Endothelial cell of umbilical vein (primary cell): ENCODE data around the gene EXOC6B. TPM values are rescaled to one million over a fixed set of nuclear protein-coding genes. Genes with fewer than 3 reads are reported as not detected.

Experiments used
- BruUV-seq: library from RNA; stranded (reverse); fragments of 400-500 nt; replicated peaks from 2 replicates; lab custom pipeline; 2021; lab: Mats Ljungman, UMichigan
- CTCF ChIA-PET: fragments of 300-600, 350-600 bp; sonication (Branson Sonifier 250); formaldehyde crosslinking; loops from one replicate; lab custom pipeline; 2021; ENCODE audit warnings: antibody characterized with exemption, inconsistent platforms; lab: Charles Lee
- POLR2A ChIA-PET: fragments of 300-600, 350-600 bp; sonication (Branson Sonifier 250); formaldehyde crosslinking; loops from one replicate; lab custom pipeline; 2021; ENCODE audit warnings: antibody characterized with exemption, inconsistent platforms; lab: Charles Lee
- DNase-seq: peaks from one replicate; pipeline ENCODE4 v3.0.0-alpha.2; 2011; ENCODE audit warnings: low read depth, low spot score
- FAIRE-seq: peaks from 2 replicates; lab custom pipeline; 2011; peaks lifted over from hg19 to GRCh38; lab: Jason Lieb, UNC
- H2AFZ ChIP-seq: 2 replicates; pipeline ENCODE4 v1.6.0; 2012; ENCODE audit warnings: low read depth, low read length, control low read depth, inconsistent platforms
- H3K27ac ChIP-seq: 2 replicates; pipeline ENCODE4 v1.5.1; 2011; ENCODE audit warnings: low read depth, mild to moderate bottlenecking, control low read depth, low read length, moderate library complexity; ENCODE audit not compliant: insufficient read depth
- H3K27me3 ChIP-seq, 2 experiments: 2 replicates each; pipeline versions ENCODE4 v1.6.0 to v1.6.1; 2011; ENCODE audit warnings: low read length in 2 of 2, mixed read lengths in 1 of 2; ENCODE audit not compliant: control insufficient read depth in 2 of 2, insufficient read depth in 2 of 2
- H3K36me3 ChIP-seq, 2 experiments: 2 replicates in 1 of 2; 3 replicates in 1 of 2; pipeline ENCODE4 v1.5.1; 2011; ENCODE audit warnings: low read length in 2 of 2, mild to moderate bottlenecking in 1 of 2, moderate library complexity in 1 of 2; ENCODE audit not compliant: control insufficient read depth in 2 of 2, insufficient read depth in 2 of 2; ENCODE audit errors: extremely low read depth in 1 of 2
- H3K4me1 ChIP-seq: 3 replicates; pipeline ENCODE4 v1.5.1; 2011; ENCODE audit warnings: mild to moderate bottlenecking, low read length; ENCODE audit not compliant: control insufficient read depth, insufficient read depth; ENCODE audit errors: extremely low read depth
- H3K4me2 ChIP-seq: 2 replicates; pipeline ENCODE4 v1.6.1; 2011; ENCODE audit warnings: low read length, control low read depth, mixed read lengths; ENCODE audit not compliant: insufficient read depth
- H3K4me3 ChIP-seq, 3 experiments: fragments of 200-600 bp in 1 of 3; sonication (generic), shearing (Covaris generic) in 1 of 3; replicated peaks in 1 of 3; 2 replicates each; pipeline ENCODE4 v1.5.1; 2011 to 2016; ENCODE audit warnings: control low read depth in 3 of 3, low read length in 3 of 3, mild to moderate bottlenecking in 2 of 3, inconsistent platforms in 1 of 3, low read depth in 1 of 3, moderate library complexity in 1 of 3; ENCODE audit not compliant: insufficient read depth in 1 of 3
- H3K79me2 ChIP-seq: 2 replicates; pipeline ENCODE4 v1.6.0; 2012; ENCODE audit warnings: low read length, inconsistent platforms; ENCODE audit not compliant: control insufficient read depth, insufficient read depth
- H3K9ac ChIP-seq: replicated peaks from 2 replicates; pipeline ENCODE3; 2011; ENCODE audit warnings: low read length, control low read depth; ENCODE audit not compliant: insufficient read depth; ENCODE audit errors: extremely low read depth
- H3K9me1 ChIP-seq: replicated peaks from 3 replicates; pipeline ENCODE4 v1.6.0; 2011; ENCODE audit warnings: mild to moderate bottlenecking, low read length; ENCODE audit not compliant: control insufficient read depth, insufficient read depth; ENCODE audit errors: extremely low read depth
- H3K9me3 ChIP-seq: replicated peaks from 2 replicates; pipeline ENCODE4 v1.5.1; 2012; ENCODE audit warnings: low read length, inconsistent platforms; ENCODE audit not compliant: control insufficient read depth, insufficient read depth
- H4K20me1 ChIP-seq: replicated peaks from 2 replicates; pipeline ENCODE3; 2011; ENCODE audit warnings: mild to moderate bottlenecking, low read length; ENCODE audit not compliant: control insufficient read depth, insufficient read depth; ENCODE audit errors: extremely low read depth
- EZH2 ChIP-seq: IDR thresholded peaks from 2 replicates; pipeline ENCODE4 v1.6.1; 2012; ENCODE audit warnings: borderline replicate concordance, low read depth, mild to moderate bottlenecking, moderate library complexity, low read length, inconsistent platforms; ENCODE audit not compliant: severe bottlenecking
- FOS ChIP-seq: IDR thresholded peaks from 2 replicates; pipeline ENCODE4 v1.6.1; 2011; ENCODE audit warnings: mild to moderate bottlenecking, low read length, moderate library complexity, borderline replicate concordance; ENCODE audit not compliant: insufficient read depth
- GATA2 ChIP-seq: IDR thresholded peaks from 2 replicates; pipeline ENCODE4 v1.7.0; 2011; ENCODE audit warnings: low read depth, mild to moderate bottlenecking, moderate library complexity, mixed read lengths, low read length; ENCODE audit not compliant: insufficient read length, insufficient read depth
- JUN ChIP-seq: IDR thresholded peaks from 2 replicates; pipeline ENCODE4 v1.6.1; 2011; ENCODE audit warnings: borderline replicate concordance, low read depth; ENCODE audit not compliant: insufficient read length, insufficient read depth
- MYC ChIP-seq: IDR thresholded peaks from one replicate; pipeline ENCODE4 v1.6.1; 2011; ENCODE audit warnings: mild to moderate bottlenecking, low read depth, low read length
- POLR2A ChIP-seq: IDR thresholded peaks from 2 replicates; pipeline ENCODE4 v1.6.1; 2012; ENCODE audit warnings: low read depth, mild to moderate bottlenecking, control low read depth, low read length
- POLR2AphosphoS5 ChIP-seq: IDR thresholded peaks from 2 replicates; pipeline ENCODE4 v1.6.1; 2012; ENCODE audit warnings: low read depth, mild to moderate bottlenecking, control low read depth, low read length, moderate library complexity; ENCODE audit not compliant: insufficient read depth
- dilution Hi-C: fragments of 300-500 bp; cut with MboI; formaldehyde crosslinking; loops from one replicate; pipeline ENCODE4 v1.15.0; 2019; ENCODE audit warnings: low sequenced_read_pairs; ENCODE audit not compliant: extremely low pct_ligation_motif_present
- intact Hi-C: fragments of 100-400 bp; cut with micrococcal nuclease; formaldehyde crosslinking; loops from one replicate; pipeline ENCODE4 v1.10.0; 2022
- polyA plus RNA-seq, 4 experiments: library from polyadenylated mRNA; depleted of rRNA in 3 of 4; stranded (reverse) in 3 of 4; unstranded in 1 of 4; fragments of >200 nt; gene quantifications; 2 replicates each; pipeline versions ENCODE4 v1.2.1 to v1.2.3, GENCODE V29; 2011 to 2012; ENCODE audit warnings: missing spikeins in 1 of 4
- total RNA-seq: library from RNA; stranded (reverse); gene quantifications from 2 replicates; pipeline ENCODE4 v1.2.3, GENCODE V29; 2021
- TF ChIP-seq, protein P1 (sequence below), 2 donors: IDR thresholded peaks; 1 replicate in 1 of 2; 2 replicates in 1 of 2; pipeline ENCODE4 v1.5.1; 2011; ENCODE audit warnings: low read length in 2 of 2, mild to moderate bottlenecking in 2 of 2, moderate library complexity in 2 of 2, control low read depth in 1 of 2, inconsistent platforms in 1 of 2, low read depth in 1 of 2; ENCODE audit not compliant: insufficient read depth in 1 of 2; ENCODE audit errors: extremely low read depth in 1 of 2
- TF ChIP-seq, protein P2 (sequence below): IDR thresholded peaks from 2 replicates; pipeline ENCODE4 v1.6.1; 2011; ENCODE audit not compliant: insufficient read depth, insufficient read length

The EXOC6B gene
- total and polyA plus RNA-seq, 2 donors (not counting 3 experiments of a cell fraction or from before 2014, with no cell fraction given): 10.8 to 34.8 TPM

DNA sequence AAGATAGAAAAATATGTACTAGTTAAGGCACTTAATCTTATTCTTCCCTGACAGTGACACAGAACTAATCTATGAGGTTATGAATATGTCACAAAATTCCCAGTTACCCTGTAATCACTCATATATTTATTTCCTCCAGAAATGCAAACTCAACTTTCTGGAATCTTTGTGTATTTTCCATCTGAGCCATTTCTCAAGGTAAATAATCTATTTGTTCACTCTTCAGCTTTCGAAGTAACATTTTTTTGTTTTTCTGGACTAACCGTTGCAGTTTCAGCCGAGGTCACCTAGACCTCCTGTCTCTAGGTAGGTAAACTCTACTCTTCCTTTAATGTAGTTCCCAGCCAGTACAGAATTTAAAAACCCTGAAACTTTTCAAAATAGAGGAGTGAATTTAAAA is 250.9 kb downstream of the EXOC6B start:
- CTCF ChIA-PET: interaction anchor here (0.6 to 1.4 kb wide), 2 partner anchors 12 to 31 kb away, joined by 3 to 5 read pairs; no protein-coding TSS in a partner anchor
- intact Hi-C loops: loop anchor here (5.0 to 10.0 kb wide), 2 partner anchors 250 to 1028 kb away; no protein-coding TSS in a partner anchor
- no peak for FAIRE-seq

More for the DNA sequence above, 250.9 kb downstream of the EXOC6B start:
- Histone ChIP-seq H3K9me1 (no peaks in the 10 kb centered on the region), H3K4me1 (no peaks in the 10 kb centered on the region), H3K9me3 (no peaks in the 10 kb centered on the region), H3K27me3 (no peaks in the 10 kb centered on the region), H2AFZ (no peak overlapping the region), H3K4me3 (no peak overlapping the region), H3K27ac (no peak overlapping the region), H3K4me2 (no peak overlapping the region), H3K9ac (no peak overlapping the region), H4K20me1 (no peaks in the 10 kb centered on the region), H3K79me2 (no peaks in the 10 kb centered on the region), H3K36me3 (no peaks in the 10 kb centered on the region)
- BruUV-seq: no TSS peak
- dilution Hi-C loops: no loop called here
- no peak for DNase-seq
- TF ChIP-seq JUN: no peak
- no peak for TF ChIP-seq POLR2A
- TF ChIP-seq, protein P1, sequence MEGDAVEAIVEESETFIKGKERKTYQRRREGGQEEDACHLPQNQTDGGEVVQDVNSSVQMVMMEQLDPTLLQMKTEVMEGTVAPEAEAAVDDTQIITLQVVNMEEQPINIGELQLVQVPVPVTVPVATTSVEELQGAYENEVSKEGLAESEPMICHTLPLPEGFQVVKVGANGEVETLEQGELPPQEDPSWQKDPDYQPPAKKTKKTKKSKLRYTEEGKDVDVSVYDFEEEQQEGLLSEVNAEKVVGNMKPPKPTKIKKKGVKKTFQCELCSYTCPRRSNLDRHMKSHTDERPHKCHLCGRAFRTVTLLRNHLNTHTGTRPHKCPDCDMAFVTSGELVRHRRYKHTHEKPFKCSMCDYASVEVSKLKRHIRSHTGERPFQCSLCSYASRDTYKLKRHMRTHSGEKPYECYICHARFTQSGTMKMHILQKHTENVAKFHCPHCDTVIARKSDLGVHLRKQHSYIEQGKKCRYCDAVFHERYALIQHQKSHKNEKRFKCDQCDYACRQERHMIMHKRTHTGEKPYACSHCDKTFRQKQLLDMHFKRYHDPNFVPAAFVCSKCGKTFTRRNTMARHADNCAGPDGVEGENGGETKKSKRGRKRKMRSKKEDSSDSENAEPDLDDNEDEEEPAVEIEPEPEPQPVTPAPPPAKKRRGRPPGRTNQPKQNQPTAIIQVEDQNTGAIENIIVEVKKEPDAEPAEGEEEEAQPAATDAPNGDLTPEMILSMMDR (IDR thresholded peaks at IDR 0.05; ENCODE audit: extremely low read depth in 1 of 2, insufficient read depth in 1 of 2, low read depth in 1 of 2, low read length in 2 of 2): no peak
- TF ChIP-seq, protein P2, sequence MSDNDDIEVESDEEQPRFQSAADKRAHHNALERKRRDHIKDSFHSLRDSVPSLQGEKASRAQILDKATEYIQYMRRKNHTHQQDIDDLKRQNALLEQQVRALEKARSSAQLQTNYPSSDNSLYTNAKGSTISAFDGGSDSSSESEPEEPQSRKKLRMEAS: no peak
- TF ChIP-seq EZH2: no peak
- no peak for TF ChIP-seq MYC
- TF ChIP-seq FOS: no peak
- no peak for TF ChIP-seq POLR2AphosphoS5
- no peak for TF ChIP-seq GATA2
- POLR2A ChIA-PET: no interaction called here
